ENCODE data around the gene CD79A. TPM values are rescaled to one million over a fixed set of nuclear protein-coding genes. Genes with fewer than 3 reads are reported as not detected.

Gene CD79A
- polyA plus RNA-seq, 1 donor from 2014 or later = not detected

GRCh38 chr19:41848666-41849065, 28.4 kb upstream of the CD79A start:
- Histone ChIP-seq H2AFZ (ENCODE audit: low read depth, low read length) (no peak overlapping the region), H3K27me3 (ENCODE audit: insufficient read depth, low read depth, low read length) (peaks cover 3% of the 10 kb centered on the region), H3K4me2 (ENCODE audit: low read length) (no peak overlapping the region), H3K9ac (ENCODE audit: low read length) (no peak overlapping the region), H3K4me3 (ENCODE audit: low read length) (no peak overlapping the region), H3K27ac (ENCODE audit: low read length) (no peak overlapping the region), H4K20me1 (ENCODE audit: insufficient read depth) (no peaks in the 10 kb centered on the region), H3K36me3 (ENCODE audit: insufficient read depth, low read length) (no peaks in the 10 kb centered on the region), H3F3A (ENCODE audit: insufficient read depth, low read length, poor library complexity, severe bottlenecking) (no peaks in the 10 kb centered on the region), H3K9me3 (ENCODE audit: low read length) (no peaks in the 10 kb centered on the region), H3K79me2 (replicated peaks; ENCODE audit: insufficient read depth, low read length) (no peaks in the 10 kb centered on the region), H3K9me2 (ENCODE audit: insufficient read depth, low read length) (no peaks in the 10 kb centered on the region)
- no peak for TF ChIP-seq MXI1 (conservative IDR thresholded peaks at IDR 0.05; ENCODE audit: poor library complexity, severe bottlenecking)
- no peak for TF ChIP-seq EP300 (conservative IDR thresholded peaks at IDR 0.05; ENCODE audit: poor library complexity, severe bottlenecking)
- TF ChIP-seq EZH2 (IDR thresholded peaks at IDR 0.05; ENCODE audit: borderline replicate concordance, insufficient read depth, low read length, poor library complexity, severe bottlenecking) = no peak
- no peak for TF ChIP-seq SMC3 (conservative IDR thresholded peaks at IDR 0.05; ENCODE audit: poor library complexity)
- TF ChIP-seq REST (IDR thresholded peaks at IDR 0.05; ENCODE audit: borderline replicate concordance) = no peak
- TF ChIP-seq CTCF (IDR thresholded peaks at IDR 0.05; ENCODE audit: poor library complexity, severe bottlenecking) = no peak
- TF ChIP-seq TAF1 (IDR thresholded peaks at IDR 0.05; ENCODE audit: low read depth) = no peak
- no peak for TF ChIP-seq RAD21 (conservative IDR thresholded peaks at IDR 0.05)
- TF ChIP-seq POLR2AphosphoS5 (IDR thresholded peaks at IDR 0.05) = no peak

- H3K27me3 ChIP-seq (ENCODE audit: insufficient read depth, low read depth, low read length) = peaks cover 3% of the 10 kb centered on the region
- TF ChIP-seq TAF1 (IDR thresholded peaks at IDR 0.05; ENCODE audit: low read depth) (no peak), EP300 (conservative IDR thresholded peaks at IDR 0.05; ENCODE audit: poor library complexity, severe bottlenecking) (no peak), POLR2AphosphoS5 (IDR thresholded peaks at IDR 0.05) (no peak), EZH2 (IDR thresholded peaks at IDR 0.05; ENCODE audit: borderline replicate concordance, insufficient read depth, low read length, poor library complexity, severe bottlenecking) (no peak), SMC3 (conservative IDR thresholded peaks at IDR 0.05; ENCODE audit: poor library complexity) (no peak), RAD21 (conservative IDR thresholded peaks at IDR 0.05) (no peak), CTCF (IDR thresholded peaks at IDR 0.05; ENCODE audit: poor library complexity, severe bottlenecking) (no peak), REST (IDR thresholded peaks at IDR 0.05; ENCODE audit: borderline replicate concordance) (no peak), MXI1 (conservative IDR thresholded peaks at IDR 0.05; ENCODE audit: poor library complexity, severe bottlenecking) (no peak)
- H4K20me1 ChIP-seq (ENCODE audit: insufficient read depth) = no peaks in the 10 kb centered on the region
Measured at GRCh38 chr19:41849067-41849466, 28.0 kb upstream of the CD79A start.

More at GRCh38 chr19:41849067-41849466, 28.0 kb upstream of the CD79A start:
- Histone ChIP-seq H3K27ac (ENCODE audit: low read length) (no peak overlapping the region), H3K4me3 (ENCODE audit: low read length) (no peak overlapping the region), H3K9me2 (ENCODE audit: insufficient read depth, low read length) (no peaks in the 10 kb centered on the region), H2AFZ (ENCODE audit: low read depth, low read length) (no peak overlapping the region), H3K79me2 (replicated peaks; ENCODE audit: insufficient read depth, low read length) (no peaks in the 10 kb centered on the region), H3K4me2 (ENCODE audit: low read length) (no peak overlapping the region), H3K9me3 (ENCODE audit: low read length) (no peaks in the 10 kb centered on the region), H3F3A (ENCODE audit: insufficient read depth, low read length, poor library complexity, severe bottlenecking) (no peaks in the 10 kb centered on the region), H3K36me3 (ENCODE audit: insufficient read depth, low read length) (no peaks in the 10 kb centered on the region), H3K9ac (ENCODE audit: low read length) (no peak overlapping the region)

Data from neural cell (in vitro differentiated cells).